NCI-H1436 (cell line): ENCODE measurements around the gene NDUFS2.

Experiments
- DNase-seq: peaks from one replicate; lab custom pipeline; 2025; lab: John Stamatoyannopoulos, UW

The NDUFS2 gene

GRCh38 chr1:161196111-161196510 is 6.1 kb upstream of the NDUFS2 start:
- no peak for DNase-seq

GRCh38 chr1:161196521-161197451 is 5.4 kb upstream of the NDUFS2 start:
- no peak for DNase-seq

GRCh38 chr1:161197560-161198193 is 4.5 kb upstream of the NDUFS2 start:
- DNase-seq, result no peak

- peak; percentile 11 for DNase-seq
Measured at GRCh38 chr1:161198194-161198896, 3.8 kb upstream of the NDUFS2 start.

GRCh38 chr1:161198897-161199431 is 3.2 kb upstream of the NDUFS2 start, which contains the start of gene ADAMTS4:
Gene ADAMTS4 (minus strand): TSS chr1:161199054. CDS start chr1:161198627, 427 bp downstream.
- no peak for DNase-seq

- DNase-seq, result no peak
Measured at GRCh38 chr1:161199506-161200139, 2.5 kb upstream of the NDUFS2 start.

GRCh38 chr1:161200421-161200991 is 1.7 kb upstream of the NDUFS2 start:
- no peak for DNase-seq

GRCh38 chr1:161200992-161201835 is 953 bp upstream of the NDUFS2 start:
- no peak for DNase-seq

GRCh38 chr1:161206411-161207140 is 4.4 kb downstream of the NDUFS2 start:
- DNase-seq, result no peak

GRCh38 chr1:161207173-161207572 is 5.0 kb downstream of the NDUFS2 start:
- DNase-seq, result no peak

GRCh38 chr1:161209790-161210409 is 7.7 kb downstream of the NDUFS2 start:
- DNase-seq, result peak; percentile 64

GRCh38 chr1:161214369-161214768 is 12.2 kb downstream of the NDUFS2 start:
- DNase-seq, result no peak

GRCh38 chr1:161215076-161215475 is 12.9 kb downstream of the NDUFS2 start, which contains the start of gene FCER1G:
Gene FCER1G (plus strand): TSS chr1:161215295. CDS start chr1:161215322, 27 bp downstream.
- DNase-seq, result no peak

GRCh38 chr1:161216945-161217712 is 15.0 kb downstream of the NDUFS2 start:
- DNase-seq, result no peak

GRCh38 chr1:161217831-161218230 is 15.7 kb downstream of the NDUFS2 start:
- DNase-seq, result no peak

- DNase-seq, result no peak
Measured at GRCh38 chr1:161218301-161219077, 16.3 kb downstream of the NDUFS2 start.

GRCh38 chr1:161219078-161219892 is 17.1 kb downstream of the NDUFS2 start:
- DNase-seq, result no peak
